Thyroid gland (tissue), 4 donors: ENCODE results near the gene TMEM161A.

Experiments used
- POLR2A ChIP-seq, 2 donors: fragments of 450-650 bp; IDR thresholded peaks; one replicate each; pipeline ENCODE4 v1.6.1; 2017; ENCODE audit warnings: antibody characterized with exemption in 2 of 2, mild to moderate bottlenecking in 2 of 2, moderate library complexity in 1 of 2
- TF ChIP-seq, protein P1 (sequence below), 6 experiments: fragments of 200-600 bp in 3 of 6; fragments of 450-650 bp in 3 of 6; sonication (generic) in 3 of 6; IDR thresholded peaks; one replicate each; pipeline ENCODE4 v1.5.1; 2016 to 2019; ENCODE audit warnings: antibody characterized with exemption in 6 of 6, mild to moderate bottlenecking in 2 of 6, inconsistent platforms in 1 of 6, moderate library complexity in 1 of 6

DNA sequence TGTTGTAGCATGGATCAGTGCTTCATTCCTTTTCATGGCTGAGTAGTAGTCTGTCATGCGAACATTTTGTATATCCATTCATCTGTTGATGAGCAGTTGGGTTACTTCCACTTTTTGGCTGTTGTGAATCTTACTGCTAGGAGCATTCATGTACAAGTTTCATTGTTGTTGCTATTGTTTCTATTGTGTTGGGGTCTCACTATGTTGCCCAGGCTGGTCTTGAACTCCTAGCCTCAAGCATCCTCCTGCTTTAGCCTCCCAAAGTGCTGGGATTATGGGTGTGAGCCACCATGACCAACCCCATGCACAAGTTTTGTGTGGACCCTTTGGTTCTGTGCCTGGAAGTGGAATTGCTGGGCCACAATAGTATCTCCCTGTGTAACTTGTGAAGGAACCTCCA is 58.7 kb downstream of the TMEM161A start:
- TF ChIP-seq POLR2A (IDR thresholded peaks at IDR 0.05): no peak
- TF ChIP-seq, protein P1, sequence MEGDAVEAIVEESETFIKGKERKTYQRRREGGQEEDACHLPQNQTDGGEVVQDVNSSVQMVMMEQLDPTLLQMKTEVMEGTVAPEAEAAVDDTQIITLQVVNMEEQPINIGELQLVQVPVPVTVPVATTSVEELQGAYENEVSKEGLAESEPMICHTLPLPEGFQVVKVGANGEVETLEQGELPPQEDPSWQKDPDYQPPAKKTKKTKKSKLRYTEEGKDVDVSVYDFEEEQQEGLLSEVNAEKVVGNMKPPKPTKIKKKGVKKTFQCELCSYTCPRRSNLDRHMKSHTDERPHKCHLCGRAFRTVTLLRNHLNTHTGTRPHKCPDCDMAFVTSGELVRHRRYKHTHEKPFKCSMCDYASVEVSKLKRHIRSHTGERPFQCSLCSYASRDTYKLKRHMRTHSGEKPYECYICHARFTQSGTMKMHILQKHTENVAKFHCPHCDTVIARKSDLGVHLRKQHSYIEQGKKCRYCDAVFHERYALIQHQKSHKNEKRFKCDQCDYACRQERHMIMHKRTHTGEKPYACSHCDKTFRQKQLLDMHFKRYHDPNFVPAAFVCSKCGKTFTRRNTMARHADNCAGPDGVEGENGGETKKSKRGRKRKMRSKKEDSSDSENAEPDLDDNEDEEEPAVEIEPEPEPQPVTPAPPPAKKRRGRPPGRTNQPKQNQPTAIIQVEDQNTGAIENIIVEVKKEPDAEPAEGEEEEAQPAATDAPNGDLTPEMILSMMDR (IDR thresholded peaks at IDR 0.05): no peak
